Motor neuron (in vitro differentiated cells): Measurements from ENCODE around the gene IKBKG. TPM values are rescaled to one million over a fixed set of nuclear protein-coding genes. Genes with fewer than 3 reads are reported as not detected.
"Not testable (repeated sequence)": the region's sequence is repeated elsewhere in the genome, so short reads cannot be mapped to it uniquely, and the experiment has no call there.

Experiments used
- ATAC-seq, 8 experiments: fragments of 200-7000 bp; cut with Tn5 transposase; replicated peaks in 6 of 8; 2 replicates each; pipeline ENCODE4 v1.8.0; 2021; ENCODE audit warnings: mild to moderate bottlenecking in 8 of 8, moderate library complexity in 8 of 8
- H3K27ac ChIP-seq, 2 donors: fragments of 250-450 bp; sonication (Bioruptor Pico); 2 replicates each; pipeline ENCODE4 v1.9.0; 2021; ENCODE audit warnings: antibody characterized with exemption in 2 of 2, mild to moderate bottlenecking in 2 of 2, moderate library complexity in 1 of 2
- H3K4me1 ChIP-seq, 2 donors: fragments of 250-450 bp; sonication (Bioruptor Pico); replicated peaks in 1 of 2; 2 replicates each; pipeline ENCODE4 v1.6.1; 2021; ENCODE audit warnings: antibody characterized with exemption in 2 of 2, mild to moderate bottlenecking in 2 of 2, moderate library complexity in 1 of 2
- H3K4me3 ChIP-seq, 5 donors: fragments of 250-450 bp; sonication (Bioruptor Pico); 2 replicates each; pipeline ENCODE4 v1.9.0; 2021; ENCODE audit warnings: antibody characterized with exemption in 5 of 5, mild to moderate bottlenecking in 5 of 5, moderate library complexity in 4 of 5
- WGBS, 10 experiments: fragments of 450-650 bp; shearing (Covaris generic); methylation state at CpG; one replicate each; pipeline ENCODE4 v1.0.0; 2022; 5-methylcytosine and 5-hydroxymethylcytosine counted together
- in situ Hi-C, 9 experiments: fragments of 400-800 bp; cut with MboI; loops; one replicate each; pipeline ENCODE4 v1.15.0; 2021; ENCODE audit warnings: low sequenced_read_pairs in 9 of 9, low pct_unique_long_range_greater_than_20kb in 2 of 9; ENCODE audit not compliant: unreplicated experiment in 9 of 9
- total RNA-seq, 8 experiments: library from RNA; unstranded; fragments of 300-600 nt; gene quantifications; 2 replicates each; pipeline versions ENCODE4 v1.2.3 to v1.2.4, GENCODE V29; 2022

IKBKG gene
- 10 to 100 TPM in 5 of 8 experiments, 1 to 10 TPM in 3; 5.4 to 22.9 (median 10.8) TPM for total RNA-seq

DNA sequence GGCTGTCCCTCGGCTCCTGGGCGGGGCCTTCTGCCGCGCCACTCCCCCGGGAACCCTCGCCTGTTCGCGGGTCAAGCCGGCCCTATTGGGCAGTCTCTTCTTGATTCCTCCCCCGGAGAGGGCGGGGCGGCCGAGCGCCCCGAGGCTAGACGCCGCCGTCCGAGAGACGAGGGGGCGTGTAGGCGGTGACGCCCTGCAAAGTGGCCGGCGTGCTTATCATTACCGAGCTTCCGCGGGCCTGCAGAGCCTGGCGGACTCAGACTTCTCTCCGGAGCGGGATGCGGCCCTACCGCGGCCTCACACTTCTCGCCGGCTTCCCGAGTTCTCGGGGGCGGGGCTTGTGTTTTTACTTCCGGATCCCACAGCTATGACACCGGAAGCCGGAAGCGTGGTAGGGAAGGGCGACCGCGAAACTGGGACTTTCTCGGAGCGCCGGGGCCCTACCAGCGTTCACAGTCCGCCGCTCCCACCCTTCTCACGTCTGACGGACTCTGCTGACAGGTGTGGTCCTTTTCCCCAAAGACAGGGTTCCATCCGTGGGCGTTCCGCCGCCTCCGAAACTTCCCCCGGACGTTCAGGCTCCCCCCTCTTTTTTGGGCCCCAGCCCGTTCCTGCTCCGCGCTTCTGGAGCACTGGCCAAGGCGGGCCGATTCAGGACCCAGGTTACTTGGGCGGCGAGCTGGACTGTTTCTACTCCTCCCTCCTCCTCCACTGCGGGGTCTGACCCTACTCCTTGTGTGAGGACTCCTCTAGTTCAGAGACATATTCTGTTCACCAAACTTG, at the start of gene IKBKG:
Gene IKBKG (plus strand): TSS at position 376 of the 783 bp plus-strand sequence. CDS start 4,383 bp downstream, outside the sequence.
- H3K27ac ChIP-seq, result peak within 1 kb of the TSS; percentile 95 to 98
- H3K4me3 ChIP-seq, result peak within 1 kb of the TSS; percentile 71 to 97 (median 90)
- in situ Hi-C loops, result no loop called here
- peak; percentile 77 to 92 (median 90) for ATAC-seq
- peaks cover 4 to 5% of the 10 kb centered on the region in 2 donors for H3K4me1 ChIP-seq
- 38 to 60% methylated on average over 1 to 3 of the region's 69 CpGs; no CpG with 5 or more reads in 8 of the 10 experiments for WGBS, 10 experiments

DNA sequence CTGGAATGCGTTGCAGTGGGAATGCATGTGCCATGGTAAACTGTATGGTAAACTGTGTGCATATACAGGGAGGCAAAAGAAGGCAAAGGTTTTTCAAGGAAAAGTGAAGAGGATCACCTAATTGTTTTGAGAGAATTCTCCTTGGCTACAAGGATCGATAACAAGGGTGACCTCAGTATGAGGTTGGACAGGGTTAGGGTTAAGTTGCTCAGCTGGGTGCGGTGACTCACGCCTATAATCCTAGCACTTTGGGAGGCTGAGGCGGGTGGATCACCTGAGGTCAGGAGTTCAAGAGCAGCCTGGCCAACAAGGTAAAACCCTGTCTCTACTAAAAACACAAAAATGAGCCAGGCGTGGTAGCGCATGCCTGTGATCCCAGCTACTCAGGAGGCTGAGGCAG, 46.0 kb upstream of the IKBKG start:
- H3K27ac ChIP-seq, in situ Hi-C loops, H3K4me3 ChIP-seq, H3K4me1 ChIP-seq, ATAC-seq: not testable (repeated sequence)
- whole genome bisulfite sequencing, 10 experiments, result 20 to 83% methylated on average over 3 to 5 of the region's 7 CpGs; no CpG with 5 or more reads in 8 of the 10 experiments

- in situ Hi-C loops, result no loop called here
- no peak for ATAC-seq
- Histone ChIP-seq H3K4me1 (no peaks in the 10 kb centered on the region), H3K27ac (no peak overlapping the region), H3K4me3 (no peak overlapping the region)
- 40 to 100% (median 70%) methylated on average over 1 to 5 of the region's 8 CpGs; no CpG with 5 or more reads in 4 of the 10 experiments for WGBS, 10 experiments
Observed at GRCh38 chrX:154502098-154502497, 45.3 kb upstream of the IKBKG start.

DNA sequence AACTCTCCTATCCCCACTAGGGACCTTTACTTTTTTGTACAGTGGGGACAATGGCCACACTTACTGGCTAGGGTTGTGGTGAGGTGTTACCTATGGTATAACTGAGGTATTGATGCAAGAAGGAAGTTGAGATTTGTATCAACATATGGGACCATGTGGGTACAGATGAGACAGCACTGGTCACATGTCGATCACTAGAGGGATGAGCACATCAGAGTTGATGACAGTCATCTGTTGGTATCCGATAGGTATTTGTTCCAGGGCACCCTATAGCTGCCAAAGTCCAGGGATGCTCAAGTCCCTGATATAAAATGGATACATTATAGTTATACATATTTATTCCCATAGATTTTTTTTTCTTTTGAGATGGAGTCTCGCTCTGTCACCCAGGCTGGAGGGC, 44.4 kb upstream of the IKBKG start:
- in situ Hi-C loops, result no loop called here
- H3K4me3 ChIP-seq, result no peak overlapping the region
- H3K4me1 ChIP-seq, result no peaks in the 10 kb centered on the region
- no peak overlapping the region for H3K27ac ChIP-seq
- no peak for ATAC-seq
- 49 to 80% methylated on average over 1 to 3 of the region's 3 CpGs; no CpG with 5 or more reads in 8 of the 10 experiments for WGBS, 10 experiments

GRCh38 chrX:154505734-154506133, 41.7 kb upstream of the IKBKG start:
- Histone ChIP-seq H3K27ac (no peak overlapping the region), H3K4me3 (no peak overlapping the region), H3K4me1 (no peaks in the 10 kb centered on the region)
- 80 to 100% methylated on average over 1 to 2 of the region's 12 CpGs; no CpG with 5 or more reads in 8 of the 10 experiments for WGBS, 10 experiments
- in situ Hi-C loops, result no loop called here
- ATAC-seq, result peak in 4 of 8 experiments; percentile 50 to 77 (median 64)

GRCh38 chrX:154506483-154507332, 40.7 kb upstream of the IKBKG start:
- WGBS, 10 experiments, result 46 to 64% methylated on average over 2 to 5 of the region's 37 CpGs; no CpG with 5 or more reads in 8 of the 10 experiments
- H3K27ac ChIP-seq, result no peak overlapping the region
- peak in 1 of 8 experiments; percentile 14 for ATAC-seq

GRCh38 chrX:154507673-154508383, 39.6 kb upstream of the IKBKG start:
- in situ Hi-C loops, result no loop called here
- no peaks in the 10 kb centered on the region for H3K4me1 ChIP-seq
- H3K4me3 ChIP-seq, result no peak overlapping the region
- H3K27ac ChIP-seq, result no peak overlapping the region
- peak in 5 of 8 experiments; percentile 32 to 62 (median 53) for ATAC-seq
- WGBS, 10 experiments, result 70% methylated on average over 2 of the region's 24 CpGs; no CpG with 5 or more reads in 9 of the 10 experiments

More at GRCh38 chrX:154506483-154507332, 40.7 kb upstream of the IKBKG start:
- Histone ChIP-seq H3K4me3 (no peak overlapping the region), H3K4me1 (no peaks in the 10 kb centered on the region)
- in situ Hi-C loops, result no loop called here

DNA sequence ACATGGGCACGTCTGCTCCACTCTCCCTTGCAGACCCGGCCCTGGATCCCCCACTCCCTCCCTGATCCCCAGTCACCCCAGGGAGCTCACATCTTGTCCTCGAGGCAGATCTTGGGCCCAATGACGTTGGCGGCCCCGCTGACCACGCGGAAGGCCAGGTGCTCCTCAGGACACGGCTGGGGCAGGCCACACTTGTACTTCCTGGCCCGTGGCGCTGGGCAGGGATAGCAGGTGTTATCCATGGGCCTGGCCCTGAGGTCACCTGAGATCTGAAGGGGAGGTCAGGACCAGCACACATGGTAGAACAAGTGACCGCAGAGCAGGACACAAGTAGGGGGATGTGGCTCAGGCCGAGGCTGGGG, 39.1 kb upstream of the IKBKG start:
- WGBS, 10 experiments, result 100% methylated on average over 1 of the region's 13 CpGs; no CpG with 5 or more reads in 9 of the 10 experiments
- in situ Hi-C loops, result no loop called here
- H3K4me3 ChIP-seq, result no peak overlapping the region
- no peak for ATAC-seq
- H3K4me1 ChIP-seq, result no peaks in the 10 kb centered on the region
- no peak overlapping the region for H3K27ac ChIP-seq

- ATAC-seq, result no peak
- 64 to 100% (median 87%) methylated on average over 2 to 4 of the region's 5 CpGs; no CpG with 5 or more reads in 7 of the 10 experiments for WGBS, 10 experiments
Observed at GRCh38 chrX:154509455-154509854, 38.0 kb upstream of the IKBKG start.

DNA sequence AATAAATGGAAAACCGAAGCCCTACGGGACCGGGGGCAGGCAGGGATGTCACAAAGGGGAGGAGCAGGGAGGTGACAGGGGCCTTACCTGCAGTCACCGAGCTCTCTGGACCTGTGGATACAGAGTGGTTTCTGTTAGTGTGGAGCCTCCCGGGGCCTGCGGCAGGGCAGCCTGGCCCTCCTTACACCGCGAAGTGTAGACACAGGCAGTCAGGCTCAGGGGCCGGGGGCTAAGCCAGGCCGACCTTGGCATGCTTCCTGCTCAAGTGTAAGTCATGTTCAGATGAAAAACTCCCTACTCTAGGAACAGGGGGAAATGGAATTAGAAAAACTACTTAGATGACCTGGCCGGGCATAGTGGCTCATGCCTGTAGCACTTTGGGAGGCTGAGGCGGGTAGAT, 35.7 kb upstream of the IKBKG start:
- WGBS, 10 experiments, result 70 to 80% methylated on average over 3 to 8 of the region's 12 CpGs; no CpG with 5 or more reads in 8 of the 10 experiments
- in situ Hi-C loops, result no loop called here
- ATAC-seq, result no peak

More at GRCh38 chrX:154509455-154509854, 38.0 kb upstream of the IKBKG start:
- in situ Hi-C loops, result no loop called here
- H3K4me3 ChIP-seq, result no peak overlapping the region
- H3K27ac ChIP-seq, result no peak overlapping the region
- H3K4me1 ChIP-seq, result no peaks in the 10 kb centered on the region

DNA sequence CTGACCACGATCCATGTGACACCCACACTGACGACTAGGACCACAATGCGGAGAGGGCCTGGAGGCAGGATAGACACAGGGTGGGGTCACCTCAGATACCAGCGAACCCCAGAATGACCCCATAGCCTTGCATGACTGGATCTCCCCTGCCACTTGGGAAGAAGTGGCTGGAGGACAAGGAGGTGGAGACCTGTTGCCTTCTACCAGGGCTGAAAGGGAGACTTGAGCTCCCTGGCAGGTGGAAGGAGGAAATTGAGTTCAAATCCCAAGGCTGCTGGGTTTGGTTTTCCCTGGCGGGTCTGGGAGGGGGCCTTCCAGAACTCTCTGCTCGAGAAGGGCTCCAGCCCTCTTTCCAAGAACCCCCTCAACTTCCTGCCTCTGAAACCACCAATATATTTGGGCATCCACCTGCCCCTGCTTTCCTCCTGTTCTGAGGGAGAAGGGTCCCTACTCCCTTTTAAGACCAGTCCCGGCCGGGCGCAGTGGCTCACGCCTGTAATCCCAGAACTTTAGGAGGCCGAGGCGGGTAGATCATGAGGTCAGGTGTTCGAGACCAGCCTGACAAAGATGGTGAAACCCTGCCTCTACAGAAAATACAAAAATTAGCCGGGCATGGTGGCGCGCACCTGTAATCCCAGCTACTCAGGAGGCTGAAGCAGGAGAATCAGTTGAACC, 34.4 kb upstream of the IKBKG start:
- Histone ChIP-seq H3K27ac (no peak overlapping the region), H3K4me1 (peaks cover 10 to 19% of the 10 kb centered on the region in 2 donors), H3K4me3 (no peak overlapping the region)
- WGBS, 10 experiments, result 80 to 100% (median 83%) methylated on average over 1 to 7 of the region's 16 CpGs; no CpG with 5 or more reads in 7 of the 10 experiments
- no peak for ATAC-seq
- in situ Hi-C loops, result no loop called here

More for the DNA sequence above, 35.7 kb upstream of the IKBKG start:
- Histone ChIP-seq H3K27ac (no peak overlapping the region), H3K4me3 (no peak overlapping the region), H3K4me1 (peaks cover 0 to 6% of the 10 kb centered on the region in 2 donors)

- WGBS, 10 experiments, result 67 to 100% (median 80%) methylated on average over 1 of the region's 2 CpGs; no CpG with 5 or more reads in 7 of the 10 experiments
- Histone ChIP-seq H3K4me3 (no peak overlapping the region), H3K27ac (no peak overlapping the region), H3K4me1 (peaks cover 11 to 22% of the 10 kb centered on the region in 2 donors)
- ATAC-seq, result no peak
- in situ Hi-C loops, result no loop called here
Observed at GRCh38 chrX:154513716-154514115, 33.7 kb upstream of the IKBKG start.
